Measurements from ENCODE around the gene DESI1. TPM values are rescaled to one million over a fixed set of nuclear protein-coding genes. Genes with fewer than 3 reads are reported as not detected.

The DESI1 gene
- polyA plus RNA-seq, 1 donor from 2014 or later, result 27.5 TPM

DNA sequence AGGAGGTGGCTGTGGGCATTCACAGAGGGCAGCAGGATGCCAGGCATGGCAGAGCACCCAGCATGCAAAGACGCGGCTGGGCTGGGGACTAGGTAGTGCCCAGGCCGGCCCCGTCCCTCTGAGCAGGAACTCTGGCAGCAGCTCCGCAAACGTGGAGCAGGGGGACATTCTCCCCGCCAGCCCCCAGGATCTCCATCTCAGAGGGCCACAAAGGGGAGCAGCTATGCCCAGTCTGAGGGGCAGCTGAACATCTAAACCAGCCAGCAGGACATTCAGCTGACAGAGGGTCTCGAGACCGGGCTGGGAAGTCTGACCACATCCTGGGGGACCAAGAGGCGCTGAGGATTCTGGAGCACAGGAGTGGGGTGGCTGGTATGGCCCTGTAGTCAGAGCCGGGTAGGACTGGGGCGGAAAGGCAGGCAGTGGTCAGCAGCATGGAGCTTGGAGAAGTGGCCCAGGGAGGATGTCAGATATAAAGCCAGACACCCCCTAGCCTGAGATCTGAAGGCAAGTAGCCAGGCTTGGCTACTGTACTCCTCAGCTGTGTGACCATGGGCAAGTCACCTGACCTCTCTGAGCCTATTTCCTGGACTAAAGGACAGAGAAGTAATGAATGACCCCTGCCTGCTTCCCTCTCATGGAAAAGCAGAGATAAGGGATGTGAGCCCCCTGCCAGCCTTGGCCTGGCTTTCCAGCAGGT is 41.4 kb downstream of the DESI1 start:
- no peak overlapping the region for H3K9ac ChIP-seq (ENCODE audit: low read length)

DNA sequence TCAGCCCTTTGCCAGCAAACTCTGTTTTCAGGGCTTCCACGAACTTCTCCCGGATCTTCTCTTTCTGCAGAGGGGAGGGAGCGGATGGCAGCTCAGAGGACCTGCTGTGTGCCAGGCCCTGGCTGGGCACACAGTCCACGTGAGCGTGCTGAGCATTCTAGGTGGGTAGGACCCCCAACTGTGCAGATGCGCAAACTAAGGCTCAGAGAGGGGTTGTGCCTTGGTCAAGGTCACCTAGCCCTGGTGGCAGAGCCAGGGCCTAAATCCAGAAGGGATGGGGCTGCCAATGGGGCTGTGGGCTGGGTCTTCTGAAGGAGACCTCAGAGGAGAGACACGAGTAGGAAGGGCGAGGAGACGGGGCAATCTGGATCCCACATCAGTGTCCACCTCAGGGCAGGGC is 42.0 kb downstream of the DESI1 start:
- no peak for TF ChIP-seq EZH2 (IDR thresholded peaks at IDR 0.05; ENCODE audit: borderline replicate concordance, insufficient read depth, low read length, poor library complexity, severe bottlenecking)
- no peak for TF ChIP-seq TAF1 (IDR thresholded peaks at IDR 0.05; ENCODE audit: low read depth)
- no peak for TF ChIP-seq EP300 (conservative IDR thresholded peaks at IDR 0.05; ENCODE audit: poor library complexity, severe bottlenecking)
- no peak for TF ChIP-seq RAD21 (conservative IDR thresholded peaks at IDR 0.05)
- TF ChIP-seq SMC3 (conservative IDR thresholded peaks at IDR 0.05; ENCODE audit: poor library complexity), result no peak
- no peak overlapping the region for H3K4me3 ChIP-seq (ENCODE audit: low read length)
- no peak overlapping the region for H2AFZ ChIP-seq (ENCODE audit: low read depth, low read length)
- no peak overlapping the region for H3K4me2 ChIP-seq (ENCODE audit: low read length)
- H3K9ac ChIP-seq (ENCODE audit: low read length), result no peak overlapping the region
- H3K9me2 ChIP-seq (ENCODE audit: insufficient read depth, low read length), result no peaks in the 10 kb centered on the region
- no peaks in the 10 kb centered on the region for H3F3A ChIP-seq (ENCODE audit: insufficient read depth, low read length, poor library complexity, severe bottlenecking)
- no peaks in the 10 kb centered on the region for H4K20me1 ChIP-seq (ENCODE audit: insufficient read depth)
- H3K9me3 ChIP-seq (ENCODE audit: low read length), result no peaks in the 10 kb centered on the region
- no peaks in the 10 kb centered on the region for H3K36me3 ChIP-seq (ENCODE audit: insufficient read depth, low read length)
- no peaks in the 10 kb centered on the region for H3K79me2 ChIP-seq (replicated peaks; ENCODE audit: insufficient read depth, low read length)
- no peaks in the 10 kb centered on the region for H3K27me3 ChIP-seq (ENCODE audit: insufficient read depth, low read depth, low read length)
- no peak overlapping the region for H3K27ac ChIP-seq (ENCODE audit: low read length)

More for the DNA sequence above, 41.4 kb downstream of the DESI1 start:
- no peak overlapping the region for H2AFZ ChIP-seq (ENCODE audit: low read depth, low read length)
- no peak overlapping the region for H3K4me3 ChIP-seq (ENCODE audit: low read length)
- H3K79me2 ChIP-seq (replicated peaks; ENCODE audit: insufficient read depth, low read length), result no peaks in the 10 kb centered on the region
- no peaks in the 10 kb centered on the region for H3K27me3 ChIP-seq (ENCODE audit: insufficient read depth, low read depth, low read length)
- TF ChIP-seq TAF1 (IDR thresholded peaks at IDR 0.05; ENCODE audit: low read depth), result no peak
- H3K9me3 ChIP-seq (ENCODE audit: low read length), result no peaks in the 10 kb centered on the region
- H3K9me2 ChIP-seq (ENCODE audit: insufficient read depth, low read length), result no peaks in the 10 kb centered on the region
- H3K27ac ChIP-seq (ENCODE audit: low read length), result no peak overlapping the region
- H3K4me2 ChIP-seq (ENCODE audit: low read length), result no peak overlapping the region
- H4K20me1 ChIP-seq (ENCODE audit: insufficient read depth), result no peaks in the 10 kb centered on the region
- H3K36me3 ChIP-seq (ENCODE audit: insufficient read depth, low read length), result no peaks in the 10 kb centered on the region
- no peaks in the 10 kb centered on the region for H3F3A ChIP-seq (ENCODE audit: insufficient read depth, low read length, poor library complexity, severe bottlenecking)

DNA sequence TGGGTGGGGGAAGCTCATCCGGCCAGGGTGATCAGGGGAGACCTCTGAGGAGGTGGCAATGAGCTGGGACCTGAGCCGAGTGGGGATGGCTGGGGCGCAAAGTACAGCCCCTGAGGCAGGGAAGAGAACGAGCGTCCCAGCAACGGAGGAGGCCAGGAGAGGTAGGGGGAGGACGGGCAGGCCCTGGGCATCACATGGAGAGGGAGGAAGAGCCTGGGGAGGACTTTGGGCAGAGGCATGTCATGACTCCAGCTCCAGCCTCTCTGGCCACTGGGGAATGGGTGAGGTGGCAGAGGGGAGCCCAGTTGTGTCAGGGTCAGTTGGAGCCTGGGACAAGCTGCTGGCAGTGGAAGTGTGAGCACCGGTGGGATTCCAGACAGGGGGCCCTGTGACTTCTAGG is 42.7 kb downstream of the DESI1 start:
- Histone ChIP-seq H4K20me1 (ENCODE audit: insufficient read depth) (no peaks in the 10 kb centered on the region), H3K36me3 (ENCODE audit: insufficient read depth, low read length) (no peaks in the 10 kb centered on the region), H3K27me3 (ENCODE audit: insufficient read depth, low read depth, low read length) (no peaks in the 10 kb centered on the region), H2AFZ (ENCODE audit: low read depth, low read length) (no peak overlapping the region), H3K4me3 (ENCODE audit: low read length) (no peak overlapping the region), H3K9ac (ENCODE audit: low read length) (no peak overlapping the region), H3K4me2 (ENCODE audit: low read length) (no peak overlapping the region), H3K79me2 (replicated peaks; ENCODE audit: insufficient read depth, low read length) (no peaks in the 10 kb centered on the region), H3K9me2 (ENCODE audit: insufficient read depth, low read length) (no peaks in the 10 kb centered on the region), H3F3A (ENCODE audit: insufficient read depth, low read length, poor library complexity, severe bottlenecking) (no peaks in the 10 kb centered on the region), H3K27ac (ENCODE audit: low read length) (no peak overlapping the region), H3K9me3 (ENCODE audit: low read length) (no peaks in the 10 kb centered on the region)
- TF ChIP-seq, protein P1, sequence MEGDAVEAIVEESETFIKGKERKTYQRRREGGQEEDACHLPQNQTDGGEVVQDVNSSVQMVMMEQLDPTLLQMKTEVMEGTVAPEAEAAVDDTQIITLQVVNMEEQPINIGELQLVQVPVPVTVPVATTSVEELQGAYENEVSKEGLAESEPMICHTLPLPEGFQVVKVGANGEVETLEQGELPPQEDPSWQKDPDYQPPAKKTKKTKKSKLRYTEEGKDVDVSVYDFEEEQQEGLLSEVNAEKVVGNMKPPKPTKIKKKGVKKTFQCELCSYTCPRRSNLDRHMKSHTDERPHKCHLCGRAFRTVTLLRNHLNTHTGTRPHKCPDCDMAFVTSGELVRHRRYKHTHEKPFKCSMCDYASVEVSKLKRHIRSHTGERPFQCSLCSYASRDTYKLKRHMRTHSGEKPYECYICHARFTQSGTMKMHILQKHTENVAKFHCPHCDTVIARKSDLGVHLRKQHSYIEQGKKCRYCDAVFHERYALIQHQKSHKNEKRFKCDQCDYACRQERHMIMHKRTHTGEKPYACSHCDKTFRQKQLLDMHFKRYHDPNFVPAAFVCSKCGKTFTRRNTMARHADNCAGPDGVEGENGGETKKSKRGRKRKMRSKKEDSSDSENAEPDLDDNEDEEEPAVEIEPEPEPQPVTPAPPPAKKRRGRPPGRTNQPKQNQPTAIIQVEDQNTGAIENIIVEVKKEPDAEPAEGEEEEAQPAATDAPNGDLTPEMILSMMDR (IDR thresholded peaks at IDR 0.05; ENCODE audit: poor library complexity, severe bottlenecking), result no peak
- TF ChIP-seq MXI1 (conservative IDR thresholded peaks at IDR 0.05; ENCODE audit: poor library complexity, severe bottlenecking), result no peak
- TF ChIP-seq POLR2AphosphoS5 (IDR thresholded peaks at IDR 0.05), result no peak
- TF ChIP-seq, protein P2, sequence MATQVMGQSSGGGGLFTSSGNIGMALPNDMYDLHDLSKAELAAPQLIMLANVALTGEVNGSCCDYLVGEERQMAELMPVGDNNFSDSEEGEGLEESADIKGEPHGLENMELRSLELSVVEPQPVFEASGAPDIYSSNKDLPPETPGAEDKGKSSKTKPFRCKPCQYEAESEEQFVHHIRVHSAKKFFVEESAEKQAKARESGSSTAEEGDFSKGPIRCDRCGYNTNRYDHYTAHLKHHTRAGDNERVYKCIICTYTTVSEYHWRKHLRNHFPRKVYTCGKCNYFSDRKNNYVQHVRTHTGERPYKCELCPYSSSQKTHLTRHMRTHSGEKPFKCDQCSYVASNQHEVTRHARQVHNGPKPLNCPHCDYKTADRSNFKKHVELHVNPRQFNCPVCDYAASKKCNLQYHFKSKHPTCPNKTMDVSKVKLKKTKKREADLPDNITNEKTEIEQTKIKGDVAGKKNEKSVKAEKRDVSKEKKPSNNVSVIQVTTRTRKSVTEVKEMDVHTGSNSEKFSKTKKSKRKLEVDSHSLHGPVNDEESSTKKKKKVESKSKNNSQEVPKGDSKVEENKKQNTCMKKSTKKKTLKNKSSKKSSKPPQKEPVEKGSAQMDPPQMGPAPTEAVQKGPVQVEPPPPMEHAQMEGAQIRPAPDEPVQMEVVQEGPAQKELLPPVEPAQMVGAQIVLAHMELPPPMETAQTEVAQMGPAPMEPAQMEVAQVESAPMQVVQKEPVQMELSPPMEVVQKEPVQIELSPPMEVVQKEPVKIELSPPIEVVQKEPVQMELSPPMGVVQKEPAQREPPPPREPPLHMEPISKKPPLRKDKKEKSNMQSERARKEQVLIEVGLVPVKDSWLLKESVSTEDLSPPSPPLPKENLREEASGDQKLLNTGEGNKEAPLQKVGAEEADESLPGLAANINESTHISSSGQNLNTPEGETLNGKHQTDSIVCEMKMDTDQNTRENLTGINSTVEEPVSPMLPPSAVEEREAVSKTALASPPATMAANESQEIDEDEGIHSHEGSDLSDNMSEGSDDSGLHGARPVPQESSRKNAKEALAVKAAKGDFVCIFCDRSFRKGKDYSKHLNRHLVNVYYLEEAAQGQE (IDR thresholded peaks at IDR 0.05; ENCODE audit: borderline replicate concordance), result no peak
- TF ChIP-seq RAD21 (conservative IDR thresholded peaks at IDR 0.05), result no peak
- TF ChIP-seq EZH2 (IDR thresholded peaks at IDR 0.05; ENCODE audit: borderline replicate concordance, insufficient read depth, low read length, poor library complexity, severe bottlenecking), result no peak
- no peak for TF ChIP-seq TAF1 (IDR thresholded peaks at IDR 0.05; ENCODE audit: low read depth)
- no peak for TF ChIP-seq EP300 (conservative IDR thresholded peaks at IDR 0.05; ENCODE audit: poor library complexity, severe bottlenecking)
- no peak for TF ChIP-seq SMC3 (conservative IDR thresholded peaks at IDR 0.05; ENCODE audit: poor library complexity)

Measured in neural cell (in vitro differentiated cells).